ENCODE results near the gene TANC1. TPM values are rescaled to one million over a fixed set of nuclear protein-coding genes. Genes with fewer than 3 reads are reported as not detected.

Gene TANC1
- total and polyA plus RNA-seq, 2 experiments from 2014 or later = 8.2 to 12.1 TPM

DNA sequence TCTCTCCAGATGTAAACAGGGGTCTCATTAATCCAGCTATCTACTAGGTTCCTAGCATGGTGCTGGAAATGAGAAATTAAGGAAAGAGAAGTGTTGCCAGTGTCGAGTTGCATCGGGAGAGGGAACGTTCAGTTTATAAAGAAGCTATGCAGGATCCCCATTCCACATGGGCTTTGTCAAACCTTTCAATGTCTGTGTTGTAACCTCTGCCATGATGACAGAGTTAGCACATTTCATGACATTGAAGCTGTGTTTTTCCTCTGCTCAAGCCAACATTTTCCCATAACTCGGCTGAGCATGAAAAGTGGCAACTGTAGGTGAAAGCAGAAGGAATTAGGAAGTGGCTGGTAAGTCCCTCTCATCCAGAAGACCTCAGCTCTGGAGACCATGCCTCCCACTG, 184.6 kb downstream of the TANC1 start:
- Histone ChIP-seq H3K36me3 (ENCODE audit: low read depth) (peaks cover 17% of the 10 kb centered on the region; the same call in 1 of the 2 replicates), H4K20me1 (ENCODE audit: insufficient read depth) (no peaks in the 10 kb centered on the region), H3K9ac (no peak overlapping the region), H3K4me3 (no peak overlapping the region), H3K79me2 (ENCODE audit: insufficient read depth) (no peaks in the 10 kb centered on the region), H3F3A (ENCODE audit: insufficient read depth) (no peaks in the 10 kb centered on the region), H2AFZ (no peak overlapping the region), H3K4me1 (ENCODE audit: insufficient read depth) (no peaks in the 10 kb centered on the region), H3K27me3 (replicated peaks; ENCODE audit: insufficient read depth) (no peaks in the 10 kb centered on the region), H3K9me2 (ENCODE audit: insufficient read depth) (no peaks in the 10 kb centered on the region), H3K4me2 (ENCODE audit: unreplicated experiment) (no peak overlapping the region), H3K27ac (no peak overlapping the region), H3K9me3 (ENCODE audit: low read depth) (no peaks in the 10 kb centered on the region)
- 87 to 96% methylated on average over 4 of the region's 4 CpGs for WGBS, 2 experiments (ENCODE audit: low coverage in 1 of 2, low lambda C conversion rate in 2 of 2, missing lambda C conversion rate in 2 of 2)
- TF ChIP-seq EZH2 (IDR thresholded peaks at IDR 0.05; ENCODE audit: insufficient read depth, poor library complexity, severe bottlenecking) (no peak), EZH2phosphoT487 (IDR thresholded peaks at IDR 0.05; ENCODE audit: insufficient read depth, low read depth) (no peak)
- no peak for DNase-seq
- in situ Hi-C loops (cut with MboI) = no loop called here

DNA sequence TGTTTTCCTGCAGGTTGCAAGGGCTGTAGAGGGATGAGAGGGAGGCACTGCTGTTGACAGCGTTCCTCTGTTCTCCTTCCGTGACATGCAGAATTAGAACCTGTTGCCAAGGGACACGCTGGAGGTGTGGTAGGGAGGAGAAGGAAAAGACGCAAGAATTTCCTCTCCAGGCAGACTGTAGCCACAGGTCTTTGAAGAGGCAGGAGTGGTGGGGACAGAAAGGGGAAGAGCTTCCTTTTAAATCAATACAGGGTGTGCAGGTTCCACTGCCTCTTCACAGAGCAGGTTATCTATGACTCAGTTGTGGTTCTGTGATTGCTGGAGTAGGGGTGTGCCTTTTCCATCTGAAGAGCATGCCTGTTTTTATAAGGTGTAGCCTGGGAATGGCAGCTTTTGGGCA, 185.0 kb downstream of the TANC1 start:
- peaks cover 17% of the 10 kb centered on the region; the same call in 1 of the 2 replicates for H3K36me3 ChIP-seq (ENCODE audit: low read depth)
- H3K79me2 ChIP-seq (ENCODE audit: insufficient read depth) = no peaks in the 10 kb centered on the region
- H4K20me1 ChIP-seq (ENCODE audit: insufficient read depth) = no peaks in the 10 kb centered on the region
- TF ChIP-seq EZH2 (IDR thresholded peaks at IDR 0.05; ENCODE audit: insufficient read depth, poor library complexity, severe bottlenecking) = no peak
- no peak for TF ChIP-seq EZH2phosphoT487 (IDR thresholded peaks at IDR 0.05; ENCODE audit: insufficient read depth, low read depth)
- H3K9ac ChIP-seq = no peak overlapping the region
- no peaks in the 10 kb centered on the region for H3K9me2 ChIP-seq (ENCODE audit: insufficient read depth)
- no peaks in the 10 kb centered on the region for H3K27me3 ChIP-seq (replicated peaks; ENCODE audit: insufficient read depth)
- H3K4me1 ChIP-seq (ENCODE audit: insufficient read depth) = no peaks in the 10 kb centered on the region
- H3K4me2 ChIP-seq (ENCODE audit: unreplicated experiment) = no peak overlapping the region
- H3F3A ChIP-seq (ENCODE audit: insufficient read depth) = no peaks in the 10 kb centered on the region
- 97% methylated on average over 4 of the region's 4 CpGs for WGBS, 2 experiments (ENCODE audit: low coverage in 1 of 2, low lambda C conversion rate in 2 of 2, missing lambda C conversion rate in 2 of 2)
- no peaks in the 10 kb centered on the region for H3K9me3 ChIP-seq (ENCODE audit: low read depth)
- H2AFZ ChIP-seq = no peak overlapping the region
- no peak overlapping the region for H3K27ac ChIP-seq
- in situ Hi-C loops (cut with MboI) = no loop called here
- H3K4me3 ChIP-seq = no peak overlapping the region
- no peak for DNase-seq

GRCh38 chr2:159153951-159154350, 185.5 kb downstream of the TANC1 start:
- no peak for TF ChIP-seq EZH2phosphoT487 (IDR thresholded peaks at IDR 0.05; ENCODE audit: insufficient read depth, low read depth)
- TF ChIP-seq EZH2 (IDR thresholded peaks at IDR 0.05; ENCODE audit: insufficient read depth, poor library complexity, severe bottlenecking) = no peak
- in situ Hi-C loops (cut with MboI) = no loop called here
- H3K4me1 ChIP-seq (ENCODE audit: insufficient read depth) = no peaks in the 10 kb centered on the region
- DNase-seq = no peak
- no peak overlapping the region for H2AFZ ChIP-seq
- H3K4me3 ChIP-seq = no peak overlapping the region
- H3K27me3 ChIP-seq (replicated peaks; ENCODE audit: insufficient read depth) = no peaks in the 10 kb centered on the region
- WGBS, 2 experiments (ENCODE audit: low coverage in 1 of 2, low lambda C conversion rate in 2 of 2, missing lambda C conversion rate in 2 of 2) = 71 to 80% methylated on average over 2 of the region's 2 CpGs
- no peaks in the 10 kb centered on the region for H3F3A ChIP-seq (ENCODE audit: insufficient read depth)
- no peaks in the 10 kb centered on the region for H3K79me2 ChIP-seq (ENCODE audit: insufficient read depth)
- no peaks in the 10 kb centered on the region for H3K9me2 ChIP-seq (ENCODE audit: insufficient read depth)
- H3K9me3 ChIP-seq (ENCODE audit: low read depth) = no peaks in the 10 kb centered on the region
- no peaks in the 10 kb centered on the region for H4K20me1 ChIP-seq (ENCODE audit: insufficient read depth)
- H3K4me2 ChIP-seq (ENCODE audit: unreplicated experiment) = no peak overlapping the region
- H3K9ac ChIP-seq = no peak overlapping the region
- H3K36me3 ChIP-seq (ENCODE audit: low read depth) = peaks cover 14% of the 10 kb centered on the region; the same call in 1 of the 2 replicates
- no peak overlapping the region for H3K27ac ChIP-seq

DNA sequence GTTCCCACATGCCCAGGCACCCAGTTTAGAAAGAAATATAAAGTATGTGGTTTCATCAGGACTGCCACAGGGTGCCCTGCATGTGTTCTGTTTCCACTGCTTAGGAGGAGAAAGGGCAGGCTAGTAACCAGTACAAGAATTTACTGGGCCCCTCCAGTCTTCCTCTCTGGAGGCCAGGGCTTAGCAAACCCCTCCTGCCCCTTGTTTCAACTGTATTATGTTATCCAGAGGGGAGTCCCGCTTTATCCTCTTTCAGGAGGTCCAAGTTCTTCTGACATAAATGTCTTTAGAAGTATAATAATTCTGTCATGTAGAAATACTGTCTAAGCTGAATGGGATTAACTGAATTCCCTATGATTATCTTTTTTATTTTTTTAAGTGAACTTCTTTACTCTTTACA, 185.9 kb downstream of the TANC1 start:
- Histone ChIP-seq H3K27me3 (replicated peaks; ENCODE audit: insufficient read depth) (no peaks in the 10 kb centered on the region), H2AFZ (no peak overlapping the region), H3K4me3 (no peak overlapping the region), H3K4me1 (ENCODE audit: insufficient read depth) (no peaks in the 10 kb centered on the region), H3K9ac (no peak overlapping the region), H4K20me1 (ENCODE audit: insufficient read depth) (no peaks in the 10 kb centered on the region), H3K79me2 (ENCODE audit: insufficient read depth) (no peaks in the 10 kb centered on the region), H3F3A (ENCODE audit: insufficient read depth) (no peaks in the 10 kb centered on the region), H3K9me2 (ENCODE audit: insufficient read depth) (no peaks in the 10 kb centered on the region), H3K27ac (no peak overlapping the region), H3K36me3 (ENCODE audit: low read depth) (peaks cover 11% of the 10 kb centered on the region; the same call in 1 of the 2 replicates), H3K9me3 (ENCODE audit: low read depth) (no peaks in the 10 kb centered on the region), H3K4me2 (ENCODE audit: unreplicated experiment) (no peak overlapping the region)
- no peak for DNase-seq
- TF ChIP-seq EZH2 (IDR thresholded peaks at IDR 0.05; ENCODE audit: insufficient read depth, poor library complexity, severe bottlenecking) = no peak
- no peak for TF ChIP-seq EZH2phosphoT487 (IDR thresholded peaks at IDR 0.05; ENCODE audit: insufficient read depth, low read depth)
- WGBS, 2 experiments (ENCODE audit: low coverage in 1 of 2, low lambda C conversion rate in 2 of 2, missing lambda C conversion rate in 2 of 2) = 100% methylated on average over 1 of the region's 1 CpG
- in situ Hi-C loops (cut with MboI) = no loop called here

DNA sequence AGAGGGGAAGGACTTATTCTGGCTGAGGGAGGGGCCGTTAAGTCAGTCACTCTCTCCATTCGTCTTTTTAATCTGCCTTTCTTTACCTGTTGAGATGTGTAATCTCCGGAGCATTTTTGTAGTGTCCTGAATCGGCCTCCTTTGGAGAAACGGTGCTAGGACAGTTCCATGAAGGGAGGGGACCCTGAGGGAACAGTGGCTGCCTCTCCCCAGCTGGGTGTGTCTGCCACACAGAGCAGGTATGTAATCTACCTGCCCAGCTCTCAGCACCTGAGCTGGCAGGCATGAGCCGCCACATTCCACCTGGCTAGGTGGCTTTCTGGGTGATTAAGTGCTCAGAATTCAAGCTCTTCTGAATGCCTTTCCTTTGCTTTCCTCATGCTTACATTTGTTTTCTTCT, 186.9 kb downstream of the TANC1 start:
- Histone ChIP-seq H3K4me3 (no peak overlapping the region), H3K9me3 (ENCODE audit: low read depth) (no peaks in the 10 kb centered on the region), H2AFZ (no peak overlapping the region), H4K20me1 (ENCODE audit: insufficient read depth) (no peaks in the 10 kb centered on the region), H3K9ac (no peak overlapping the region), H3K4me1 (ENCODE audit: insufficient read depth) (no peaks in the 10 kb centered on the region), H3K27me3 (replicated peaks; ENCODE audit: insufficient read depth) (no peaks in the 10 kb centered on the region), H3K36me3 (ENCODE audit: low read depth) (peaks cover 10% of the 10 kb centered on the region; the same call in 1 of the 2 replicates), H3K79me2 (ENCODE audit: insufficient read depth) (no peaks in the 10 kb centered on the region), H3K27ac (no peak overlapping the region), H3K4me2 (ENCODE audit: unreplicated experiment) (no peak overlapping the region), H3K9me2 (ENCODE audit: insufficient read depth) (no peaks in the 10 kb centered on the region), H3F3A (ENCODE audit: insufficient read depth) (no peaks in the 10 kb centered on the region)
- no peak for DNase-seq
- in situ Hi-C loops (cut with MboI) = no loop called here
- 83 to 86% methylated on average over 6 of the region's 6 CpGs for WGBS, 2 experiments (ENCODE audit: low coverage in 1 of 2, low lambda C conversion rate in 2 of 2, missing lambda C conversion rate in 2 of 2)
- TF ChIP-seq EZH2 (IDR thresholded peaks at IDR 0.05; ENCODE audit: insufficient read depth, poor library complexity, severe bottlenecking) = no peak
- no peak for TF ChIP-seq EZH2phosphoT487 (IDR thresholded peaks at IDR 0.05; ENCODE audit: insufficient read depth, low read depth)

All from GM23248 (cell line).